ENCODE data around the gene GLT8D1.

The GLT8D1 gene

DNA sequence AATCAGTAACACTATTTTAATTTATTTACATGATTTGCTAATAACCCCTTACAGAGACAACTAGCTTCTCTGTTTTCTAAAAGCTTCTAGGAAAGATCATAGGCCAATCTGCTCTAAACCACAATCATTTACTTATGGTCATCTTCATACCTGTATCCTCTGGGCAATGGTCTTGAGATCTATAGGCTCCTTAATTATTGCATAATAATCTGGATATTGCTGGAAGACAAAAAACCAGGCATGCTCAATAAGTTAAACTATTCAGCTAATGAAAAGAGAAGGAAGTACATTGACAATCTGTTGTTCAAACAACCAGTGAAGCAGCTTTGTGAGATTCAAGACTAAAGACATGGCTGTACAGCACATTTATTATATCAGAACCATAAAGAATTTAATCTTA, 54.0 kb downstream of the GLT8D1 start:
- Histone ChIP-seq H3K36me3 (replicated peaks) (peaks cover 57% of the 10 kb centered on the region), H3K27me3 (replicated peaks) (no peaks in the 10 kb centered on the region), H3K27ac (no peak overlapping the region), H3K4me3 (ENCODE audit: low read depth, low read length) (no peak overlapping the region)
- TF ChIP-seq, protein P1, sequence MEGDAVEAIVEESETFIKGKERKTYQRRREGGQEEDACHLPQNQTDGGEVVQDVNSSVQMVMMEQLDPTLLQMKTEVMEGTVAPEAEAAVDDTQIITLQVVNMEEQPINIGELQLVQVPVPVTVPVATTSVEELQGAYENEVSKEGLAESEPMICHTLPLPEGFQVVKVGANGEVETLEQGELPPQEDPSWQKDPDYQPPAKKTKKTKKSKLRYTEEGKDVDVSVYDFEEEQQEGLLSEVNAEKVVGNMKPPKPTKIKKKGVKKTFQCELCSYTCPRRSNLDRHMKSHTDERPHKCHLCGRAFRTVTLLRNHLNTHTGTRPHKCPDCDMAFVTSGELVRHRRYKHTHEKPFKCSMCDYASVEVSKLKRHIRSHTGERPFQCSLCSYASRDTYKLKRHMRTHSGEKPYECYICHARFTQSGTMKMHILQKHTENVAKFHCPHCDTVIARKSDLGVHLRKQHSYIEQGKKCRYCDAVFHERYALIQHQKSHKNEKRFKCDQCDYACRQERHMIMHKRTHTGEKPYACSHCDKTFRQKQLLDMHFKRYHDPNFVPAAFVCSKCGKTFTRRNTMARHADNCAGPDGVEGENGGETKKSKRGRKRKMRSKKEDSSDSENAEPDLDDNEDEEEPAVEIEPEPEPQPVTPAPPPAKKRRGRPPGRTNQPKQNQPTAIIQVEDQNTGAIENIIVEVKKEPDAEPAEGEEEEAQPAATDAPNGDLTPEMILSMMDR (IDR thresholded peaks at IDR 0.05; ENCODE audit: low read depth, low read length, missing control alignments) = no peak
- in situ Hi-C loops (cut with HindIII; ENCODE audit: low pct_ligation_motif_present, low sequenced_read_pairs) = no loop called here
- DNase-seq = no peak

DNA sequence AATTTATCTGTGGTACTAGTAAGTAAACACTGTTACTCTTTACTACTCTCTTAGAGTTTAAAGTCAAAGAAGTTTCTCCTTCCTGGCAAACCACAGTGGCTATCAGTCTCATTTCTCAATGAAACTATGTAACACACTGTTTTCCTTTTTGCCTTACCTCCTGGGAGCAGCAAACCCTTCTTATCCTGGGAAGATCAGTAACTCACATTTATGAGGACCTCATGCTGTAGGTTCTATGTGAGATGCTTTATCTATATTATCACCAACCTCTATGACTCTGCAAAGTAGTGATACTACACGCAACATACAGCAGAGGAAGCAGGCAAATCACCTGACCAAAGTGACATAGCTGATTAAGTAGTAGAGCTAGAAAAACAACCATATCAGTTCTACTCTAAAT, 55.2 kb downstream of the GLT8D1 start:
- Histone ChIP-seq H3K27ac (peak overlapping the region; percentile 30), H3K27me3 (replicated peaks) (no peaks in the 10 kb centered on the region), H3K36me3 (replicated peaks) (peaks cover 49% of the 10 kb centered on the region), H3K4me3 (ENCODE audit: low read depth, low read length) (no peak overlapping the region)
- peak; percentile 3 for DNase-seq
- in situ Hi-C loops (cut with HindIII; ENCODE audit: low pct_ligation_motif_present, low sequenced_read_pairs) = no loop called here
- TF ChIP-seq, protein P1 (IDR thresholded peaks at IDR 0.05; ENCODE audit: low read depth, low read length, missing control alignments) = no peak

DNA sequence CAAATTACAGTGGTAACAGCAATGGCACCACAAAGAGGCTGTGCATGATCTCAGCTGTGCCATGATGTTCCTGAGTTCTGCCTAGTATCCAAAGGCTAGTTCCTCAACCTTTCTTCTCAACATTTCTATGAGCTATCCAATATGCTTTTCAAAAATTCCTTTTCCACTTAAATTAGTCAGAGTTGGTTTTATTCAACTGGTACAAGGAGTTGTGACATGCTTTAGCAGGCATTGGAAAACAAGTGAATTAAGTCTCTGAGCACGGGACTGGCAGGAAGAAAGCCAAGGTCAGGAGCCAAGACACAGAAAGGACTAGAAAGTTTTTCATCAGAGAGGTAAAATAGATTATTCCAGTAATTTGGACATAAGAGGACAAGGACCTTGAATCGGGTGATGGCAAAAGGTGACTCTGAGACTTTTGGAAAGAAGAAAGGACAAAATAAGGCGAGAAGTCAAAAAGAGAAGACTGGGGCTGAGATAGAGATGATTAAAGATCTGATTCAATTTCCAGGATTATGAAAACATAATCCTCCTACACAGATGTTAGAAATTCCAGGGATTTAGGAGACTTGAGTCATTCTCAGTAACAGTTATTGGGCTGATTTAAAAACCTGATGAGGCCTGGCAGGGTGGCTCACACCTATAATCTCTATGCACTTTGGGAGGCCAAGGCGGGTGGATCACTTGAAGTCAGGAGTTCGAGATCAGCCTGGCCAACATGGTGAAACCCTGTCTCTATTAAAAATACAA, 56.0 kb downstream of the GLT8D1 start:
- H3K36me3 ChIP-seq (replicated peaks) = peaks cover 49% of the 10 kb centered on the region
- in situ Hi-C loops (cut with HindIII; ENCODE audit: low pct_ligation_motif_present, low sequenced_read_pairs) = no loop called here
- TF ChIP-seq, protein P1 (IDR thresholded peaks at IDR 0.05; ENCODE audit: low read depth, low read length, missing control alignments) = no peak
- no peak overlapping the region for H3K4me3 ChIP-seq (ENCODE audit: low read depth, low read length)
- H3K27ac ChIP-seq = peak overlapping the region; percentile 24
- no peak for DNase-seq
- no peaks in the 10 kb centered on the region for H3K27me3 ChIP-seq (replicated peaks)

DNA sequence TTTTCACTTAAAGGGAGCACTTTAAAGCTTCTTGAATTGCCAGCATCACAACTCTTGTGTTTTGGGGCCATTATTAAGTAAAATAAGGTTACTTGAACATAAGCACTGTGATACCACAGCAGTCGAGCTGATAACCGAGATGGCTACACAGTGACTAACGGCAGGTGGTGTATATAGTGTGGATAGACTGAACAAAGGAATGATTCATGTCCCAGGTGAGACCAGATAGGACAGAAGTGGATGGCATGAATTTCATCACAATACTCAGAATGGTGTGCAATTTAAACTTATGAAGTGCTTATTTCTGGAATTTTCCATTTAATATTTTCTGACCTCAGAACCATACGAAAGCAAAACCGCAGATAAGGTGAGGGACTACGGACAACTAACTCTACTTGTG, 60.0 kb downstream of the GLT8D1 start:
- H3K27me3 ChIP-seq (replicated peaks) = no peaks in the 10 kb centered on the region
- no peak overlapping the region for H3K4me3 ChIP-seq (ENCODE audit: low read depth, low read length)
- no peak for DNase-seq
- in situ Hi-C loops (cut with HindIII; ENCODE audit: low pct_ligation_motif_present, low sequenced_read_pairs) = no loop called here
- peaks cover 47% of the 10 kb centered on the region for H3K36me3 ChIP-seq (replicated peaks)
- no peak overlapping the region for H3K27ac ChIP-seq
- TF ChIP-seq, protein P1 (IDR thresholded peaks at IDR 0.05; ENCODE audit: low read depth, low read length, missing control alignments) = no peak

Data from brain microvascular endothelial cell (primary cell).